IPS DF 19.7 (cell line): Measurements from ENCODE around the gene CARD11.
"Not testable (repeated sequence)": the region's sequence is repeated elsewhere in the genome, so short reads cannot be mapped to it uniquely, and the experiment has no call there.

Source experiments
- DNase-seq: peaks from one replicate; pipeline ENCODE4 v3.0.0-alpha.2; 2013; ENCODE audit warnings: low read depth, low spot score

The CARD11 gene

GRCh38 chr7:2964208-2964607 lies 79.5 kb downstream of the CARD11 start:
- DNase-seq: no peak

GRCh38 chr7:2962865-2963264 lies 80.8 kb downstream of the CARD11 start:
- no peak for DNase-seq

- no peak for DNase-seq
These were observed 83.7 kb downstream of the CARD11 start for GRCh38 chr7:2959828-2960599.

- DNase-seq: no peak
These were observed 84.5 kb downstream of the CARD11 start for GRCh38 chr7:2959103-2959680.

- DNase-seq: no peak
These were observed 85.1 kb downstream of the CARD11 start for GRCh38 chr7:2958416-2959102.

GRCh38 chr7:2957369-2957727 lies 86.3 kb downstream of the CARD11 start:
- DNase-seq: not testable (repeated sequence)

GRCh38 chr7:2956526-2957368 lies 86.9 kb downstream of the CARD11 start:
- DNase-seq: no peak

GRCh38 chr7:2956076-2956475 lies 87.6 kb downstream of the CARD11 start:
- no peak for DNase-seq

- no peak for DNase-seq
These were observed 88.4 kb downstream of the CARD11 start for GRCh38 chr7:2955269-2955668.

- no peak for DNase-seq
These were observed 89.2 kb downstream of the CARD11 start for GRCh38 chr7:2954433-2954853.

GRCh38 chr7:2953588-2954407 lies 89.9 kb downstream of the CARD11 start:
- DNase-seq: no peak

- no peak for DNase-seq
These were observed 90.6 kb downstream of the CARD11 start for GRCh38 chr7:2953099-2953498.

GRCh38 chr7:2952316-2952715 lies 91.4 kb downstream of the CARD11 start:
- DNase-seq: no peak

- DNase-seq: no peak
These were observed 93.1 kb downstream of the CARD11 start for GRCh38 chr7:2950578-2950977.

- no peak for DNase-seq
These were observed 94.9 kb downstream of the CARD11 start for GRCh38 chr7:2948749-2949148.

- DNase-seq: no peak
These were observed 96.4 kb downstream of the CARD11 start for GRCh38 chr7:2947058-2947780.

- no peak for DNase-seq
These were observed 98.5 kb downstream of the CARD11 start for GRCh38 chr7:2945171-2945570.

GRCh38 chr7:2944739-2945138 lies 98.9 kb downstream of the CARD11 start:
- DNase-seq: no peak

GRCh38 chr7:2943851-2944601 lies 99.6 kb downstream of the CARD11 start:
- no peak for DNase-seq
